ENCODE measurements around the gene MYO1B. TPM values are rescaled to one million over a fixed set of nuclear protein-coding genes. Genes with fewer than 3 reads are reported as not detected.

Gene MYO1B
- total RNA-seq, 1 donor from 2014 or later: 43.7 TPM

DNA sequence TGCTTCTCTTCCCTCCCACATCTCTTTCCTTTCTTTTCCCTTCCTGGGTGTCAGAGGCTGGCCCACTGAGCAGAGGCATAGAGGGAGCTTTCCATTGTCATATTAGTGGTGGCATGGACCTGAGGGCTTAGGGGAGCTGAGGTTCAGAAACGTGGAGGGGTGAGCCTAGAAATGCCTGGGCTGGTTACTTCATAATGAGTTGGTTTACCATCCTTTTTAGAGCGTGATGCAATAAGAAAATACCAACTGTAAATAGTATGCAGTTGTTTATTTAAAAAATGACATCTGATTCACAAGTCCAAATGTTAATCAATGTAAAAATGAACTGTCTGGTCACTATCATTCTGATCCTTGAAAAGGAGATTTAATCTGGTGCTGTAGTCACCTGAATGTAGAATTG, 46.3 kb downstream of the MYO1B start:
- no peaks in the 10 kb centered on the region for H3K27me3 ChIP-seq
- H3K36me3 ChIP-seq: no peaks in the 10 kb centered on the region
- no peaks in the 10 kb centered on the region for H3K9me3 ChIP-seq
- H3K4me1 ChIP-seq: no peaks in the 10 kb centered on the region
- no peak for DNase-seq (ENCODE audit: extremely low spot score in 2 of 2)
- H3K27ac ChIP-seq: no peak overlapping the region
- intact Hi-C loops (cut with DNase I): no loop called here
- TF ChIP-seq POLR2AphosphoS5 (IDR thresholded peaks at IDR 0.05; ENCODE audit: insufficient read depth in 1 of 2, low read depth in 1 of 2) (no peak), POLR2A (IDR thresholded peaks at IDR 0.05) (no peak)
- TF ChIP-seq, protein P1, sequence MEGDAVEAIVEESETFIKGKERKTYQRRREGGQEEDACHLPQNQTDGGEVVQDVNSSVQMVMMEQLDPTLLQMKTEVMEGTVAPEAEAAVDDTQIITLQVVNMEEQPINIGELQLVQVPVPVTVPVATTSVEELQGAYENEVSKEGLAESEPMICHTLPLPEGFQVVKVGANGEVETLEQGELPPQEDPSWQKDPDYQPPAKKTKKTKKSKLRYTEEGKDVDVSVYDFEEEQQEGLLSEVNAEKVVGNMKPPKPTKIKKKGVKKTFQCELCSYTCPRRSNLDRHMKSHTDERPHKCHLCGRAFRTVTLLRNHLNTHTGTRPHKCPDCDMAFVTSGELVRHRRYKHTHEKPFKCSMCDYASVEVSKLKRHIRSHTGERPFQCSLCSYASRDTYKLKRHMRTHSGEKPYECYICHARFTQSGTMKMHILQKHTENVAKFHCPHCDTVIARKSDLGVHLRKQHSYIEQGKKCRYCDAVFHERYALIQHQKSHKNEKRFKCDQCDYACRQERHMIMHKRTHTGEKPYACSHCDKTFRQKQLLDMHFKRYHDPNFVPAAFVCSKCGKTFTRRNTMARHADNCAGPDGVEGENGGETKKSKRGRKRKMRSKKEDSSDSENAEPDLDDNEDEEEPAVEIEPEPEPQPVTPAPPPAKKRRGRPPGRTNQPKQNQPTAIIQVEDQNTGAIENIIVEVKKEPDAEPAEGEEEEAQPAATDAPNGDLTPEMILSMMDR (IDR thresholded peaks at IDR 0.05): no peak
- no peak overlapping the region for H3K4me3 ChIP-seq

DNA sequence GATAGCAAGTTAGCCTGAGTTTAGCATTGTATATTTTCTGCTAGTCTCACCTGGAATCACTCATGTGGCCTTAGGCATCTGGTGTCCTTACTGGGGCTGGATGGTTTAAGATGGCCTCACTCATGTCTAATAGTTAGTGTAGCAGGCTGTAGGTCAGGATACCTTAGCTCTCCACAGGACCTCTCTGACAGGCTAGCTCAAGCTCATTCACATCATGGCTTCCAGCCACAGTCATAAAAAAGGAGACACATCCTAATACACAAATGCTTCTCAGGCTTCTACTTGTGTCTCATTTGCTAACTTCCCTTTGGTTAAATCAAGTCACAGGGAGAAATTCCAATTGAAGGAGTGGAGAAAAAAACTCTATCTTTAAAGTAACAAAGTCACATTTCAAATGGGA, 47.7 kb downstream of the MYO1B start:
- Histone ChIP-seq H3K9me3 (no peaks in the 10 kb centered on the region), H3K36me3 (no peaks in the 10 kb centered on the region), H3K27me3 (no peaks in the 10 kb centered on the region), H3K4me3 (no peak overlapping the region), H3K27ac (no peak overlapping the region), H3K4me1 (no peaks in the 10 kb centered on the region)
- DNase-seq (ENCODE audit: extremely low spot score in 2 of 2): no peak
- intact Hi-C loops (cut with DNase I): no loop called here
- TF ChIP-seq POLR2A (IDR thresholded peaks at IDR 0.05): no peak
- TF ChIP-seq POLR2AphosphoS5 (IDR thresholded peaks at IDR 0.05; ENCODE audit: insufficient read depth in 1 of 2, low read depth in 1 of 2): no peak
- TF ChIP-seq, protein P1 (IDR thresholded peaks at IDR 0.05): no peak

DNA sequence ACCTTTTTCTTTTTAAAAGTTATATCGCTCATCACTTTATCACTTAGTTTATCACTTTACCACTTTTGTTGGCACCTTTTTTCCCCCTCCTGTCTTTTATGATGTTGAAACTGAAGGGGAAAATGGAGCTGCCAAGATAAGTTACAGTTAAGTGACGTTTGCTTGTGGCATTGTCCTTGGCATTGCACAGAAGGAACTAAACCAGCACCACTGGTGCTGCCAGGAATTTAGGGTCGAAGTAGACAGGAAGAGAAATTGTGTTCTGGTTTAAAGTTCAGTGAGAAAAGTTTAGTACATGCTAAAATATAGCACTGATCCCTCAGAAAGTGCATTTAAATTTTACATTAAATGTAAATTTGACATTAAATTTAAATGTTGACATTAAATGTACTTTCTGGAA, 49.9 kb downstream of the MYO1B start:
- intact Hi-C loops (cut with DNase I): no loop called here
- TF ChIP-seq POLR2A (IDR thresholded peaks at IDR 0.05): no peak
- TF ChIP-seq POLR2AphosphoS5 (IDR thresholded peaks at IDR 0.05; ENCODE audit: insufficient read depth in 1 of 2, low read depth in 1 of 2): no peak
- TF ChIP-seq, protein P1 (IDR thresholded peaks at IDR 0.05): no peak
- H3K36me3 ChIP-seq: no peaks in the 10 kb centered on the region
- no peaks in the 10 kb centered on the region for H3K27me3 ChIP-seq
- no peaks in the 10 kb centered on the region for H3K9me3 ChIP-seq
- no peak overlapping the region for H3K4me3 ChIP-seq
- H3K4me1 ChIP-seq: no peaks in the 10 kb centered on the region
- no peak for DNase-seq (ENCODE audit: extremely low spot score in 2 of 2)
- no peak overlapping the region for H3K27ac ChIP-seq

DNA sequence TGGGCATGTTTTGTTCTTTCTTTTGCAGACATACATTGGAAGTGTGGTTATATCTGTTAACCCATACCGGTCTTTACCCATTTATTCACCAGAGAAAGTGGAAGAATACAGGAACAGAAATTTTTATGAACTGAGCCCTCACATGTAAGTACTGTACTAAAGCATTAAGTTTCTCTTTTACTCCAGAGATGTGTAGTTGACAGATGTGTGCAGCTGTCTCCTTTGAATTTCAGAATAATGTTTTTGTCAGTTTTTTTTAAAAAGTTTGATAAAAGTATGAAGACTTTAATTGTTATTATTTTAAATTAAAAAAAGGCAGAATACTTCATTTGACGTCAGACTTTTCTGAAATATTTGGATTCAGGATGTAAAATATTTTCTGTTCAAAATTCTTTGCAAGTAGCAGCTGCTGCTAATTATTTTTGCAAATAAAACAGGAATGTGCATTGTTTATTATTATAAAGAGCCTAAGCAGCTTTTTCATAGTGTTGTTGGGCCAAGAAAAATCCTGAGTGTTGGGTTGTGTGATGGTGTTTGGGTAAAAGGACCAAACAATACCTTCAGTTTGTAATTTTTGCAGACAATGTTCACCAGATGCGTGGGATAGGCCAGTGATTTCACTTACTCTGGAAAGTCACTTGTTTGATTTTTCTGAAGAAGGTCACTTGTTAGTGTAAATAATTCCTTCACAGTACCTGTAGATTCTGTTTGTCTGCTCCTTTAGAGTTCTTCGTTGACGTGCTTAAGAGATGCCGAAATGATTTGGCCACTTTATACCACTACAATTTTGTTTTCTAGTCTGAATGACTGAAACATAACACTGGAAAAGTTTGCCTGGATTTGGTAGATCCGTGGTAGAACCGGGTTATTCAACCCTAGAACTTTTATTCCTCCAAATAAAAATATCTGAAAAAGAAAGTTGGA, 51.1 kb downstream of the MYO1B start:
- DNase-seq (ENCODE audit: extremely low spot score in 2 of 2): no peak
- Histone ChIP-seq H3K4me3 (no peak overlapping the region), H3K27me3 (no peaks in the 10 kb centered on the region), H3K9me3 (no peaks in the 10 kb centered on the region), H3K4me1 (no peaks in the 10 kb centered on the region), H3K27ac (no peak overlapping the region), H3K36me3 (no peaks in the 10 kb centered on the region)
- TF ChIP-seq POLR2AphosphoS5 (IDR thresholded peaks at IDR 0.05; ENCODE audit: insufficient read depth in 1 of 2, low read depth in 1 of 2) (no peak), POLR2A (IDR thresholded peaks at IDR 0.05) (no peak)
- TF ChIP-seq, protein P1 (IDR thresholded peaks at IDR 0.05): no peak
- intact Hi-C loops (cut with DNase I): no loop called here

DNA sequence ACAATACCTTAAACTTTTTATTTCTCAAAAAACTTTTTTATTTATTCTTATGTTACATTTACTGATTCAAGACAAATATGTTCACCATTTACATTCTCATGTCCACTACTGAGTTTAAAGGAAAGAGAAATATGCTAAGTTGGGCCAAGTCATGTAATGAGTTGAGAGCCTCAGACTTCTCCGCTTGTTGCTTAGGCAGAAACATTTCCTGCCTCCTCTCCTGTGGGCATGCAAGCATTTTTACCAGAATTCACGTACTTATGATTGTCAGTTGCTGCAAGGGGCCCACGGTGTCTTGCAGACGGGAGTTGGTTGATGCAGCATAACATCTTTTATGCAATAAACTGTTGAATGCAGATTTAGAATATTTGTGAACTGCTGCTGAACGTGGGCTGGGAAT, 51.8 kb downstream of the MYO1B start:
- no peak for DNase-seq (ENCODE audit: extremely low spot score in 2 of 2)
- intact Hi-C loops (cut with DNase I): no loop called here
- Histone ChIP-seq H3K27me3 (no peaks in the 10 kb centered on the region), H3K27ac (no peak overlapping the region), H3K9me3 (no peaks in the 10 kb centered on the region), H3K4me3 (no peak overlapping the region), H3K36me3 (no peaks in the 10 kb centered on the region), H3K4me1 (no peaks in the 10 kb centered on the region)
- TF ChIP-seq POLR2AphosphoS5 (IDR thresholded peaks at IDR 0.05; ENCODE audit: insufficient read depth in 1 of 2, low read depth in 1 of 2) (no peak), POLR2A (IDR thresholded peaks at IDR 0.05) (no peak)
- TF ChIP-seq, protein P1 (IDR thresholded peaks at IDR 0.05): no peak

All from vagina (tissue), 2 donors.